GM18861 (cell line): ENCODE measurements around the gene TMBIM1.

Experiments
- ATAC-seq: cut with Tn5 transposase; IDR thresholded peaks from one replicate; pipeline ENCODE4 v1.9.1; 2021; ENCODE audit not compliant: unreplicated experiment

TMBIM1 gene

GRCh38 chr2:218293715-218294429, 1.6 kb upstream of the TMBIM1 start:
- ATAC-seq: no peak

- no peak for ATAC-seq
Measured at GRCh38 chr2:218291318-218292047, 820 bp downstream of the TMBIM1 start.

DNA sequence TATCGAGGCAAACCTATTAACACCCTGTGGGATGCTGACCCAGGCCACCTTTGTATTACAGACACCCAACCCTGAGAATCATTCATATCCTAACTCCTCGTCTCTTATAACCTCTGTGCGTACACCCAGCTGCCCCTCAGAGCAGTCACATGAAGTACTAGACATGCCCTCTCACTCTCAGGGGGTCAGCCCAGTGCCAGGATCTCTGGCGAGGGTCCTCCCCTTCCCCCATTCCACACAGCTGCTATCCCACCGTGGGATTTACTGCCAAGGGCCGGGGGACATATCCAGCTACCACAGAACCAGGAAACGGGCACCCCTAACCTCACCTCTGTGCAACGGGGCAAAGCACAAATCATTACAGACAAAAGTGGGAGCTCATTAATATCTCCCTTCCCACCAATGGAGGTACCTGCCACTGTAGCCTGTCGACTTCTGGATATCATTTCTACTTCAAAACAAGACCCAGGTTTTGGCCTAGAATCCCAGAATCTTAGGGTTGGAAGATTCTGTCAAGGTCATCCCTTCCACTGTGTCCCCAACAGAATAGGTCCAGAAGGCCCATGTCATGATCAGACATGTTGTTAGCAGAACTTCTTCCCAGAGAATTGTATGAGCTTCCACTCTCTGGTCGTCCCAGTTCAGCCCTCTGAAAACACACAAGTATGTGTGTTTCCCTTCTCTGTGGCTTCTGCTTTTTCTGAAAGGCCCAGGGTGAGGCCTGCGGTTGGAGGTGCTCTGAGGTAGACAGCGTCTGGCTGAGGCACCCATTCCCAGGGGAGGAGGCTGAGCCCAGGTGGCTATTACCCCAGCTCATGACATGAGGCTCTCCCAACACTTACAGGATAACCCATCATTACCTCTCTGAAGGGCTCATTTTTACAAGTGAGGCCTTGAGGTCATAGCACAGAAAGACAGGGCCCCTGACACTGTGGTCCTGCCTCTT, 1.7 kb downstream of the TMBIM1 start:
- peak; percentile 57 for ATAC-seq

DNA sequence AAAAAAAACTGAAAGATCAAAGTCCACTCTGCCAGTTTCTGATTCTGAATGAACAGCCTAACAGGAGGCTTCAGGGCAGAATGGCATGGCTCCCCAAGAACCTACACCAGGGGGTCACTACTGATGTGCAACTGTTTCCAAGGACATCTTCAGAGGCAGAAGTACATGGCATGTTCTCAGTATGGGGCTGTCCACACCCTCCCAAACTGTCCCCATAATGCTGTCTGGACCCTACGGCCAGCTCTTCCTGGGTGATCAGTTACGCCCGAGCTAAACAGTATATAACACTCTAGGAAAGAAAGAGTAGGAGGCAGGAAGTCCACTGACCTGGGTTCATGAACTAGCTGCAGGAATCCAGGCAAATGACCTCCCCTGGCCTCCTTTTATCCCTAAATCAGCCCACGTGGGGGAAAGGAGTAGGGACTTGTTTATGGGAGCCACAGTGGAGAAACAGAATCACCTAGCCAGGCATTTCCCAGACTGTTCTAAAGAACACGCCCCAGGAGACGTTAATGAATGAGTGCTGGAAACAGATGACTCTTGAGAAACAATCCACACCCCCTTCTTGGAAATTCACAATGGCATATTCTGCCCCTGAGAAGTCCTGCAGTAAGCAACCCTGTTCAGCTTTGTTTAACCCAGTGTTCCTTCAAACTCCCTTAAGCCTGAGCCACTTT, 2.5 kb downstream of the TMBIM1 start:
- ATAC-seq: no peak

GRCh38 chr2:218286570-218287459, 5.5 kb downstream of the TMBIM1 start:
- ATAC-seq: peak; percentile 46

GRCh38 chr2:218285604-218286003, 6.7 kb downstream of the TMBIM1 start:
- ATAC-seq: no peak

DNA sequence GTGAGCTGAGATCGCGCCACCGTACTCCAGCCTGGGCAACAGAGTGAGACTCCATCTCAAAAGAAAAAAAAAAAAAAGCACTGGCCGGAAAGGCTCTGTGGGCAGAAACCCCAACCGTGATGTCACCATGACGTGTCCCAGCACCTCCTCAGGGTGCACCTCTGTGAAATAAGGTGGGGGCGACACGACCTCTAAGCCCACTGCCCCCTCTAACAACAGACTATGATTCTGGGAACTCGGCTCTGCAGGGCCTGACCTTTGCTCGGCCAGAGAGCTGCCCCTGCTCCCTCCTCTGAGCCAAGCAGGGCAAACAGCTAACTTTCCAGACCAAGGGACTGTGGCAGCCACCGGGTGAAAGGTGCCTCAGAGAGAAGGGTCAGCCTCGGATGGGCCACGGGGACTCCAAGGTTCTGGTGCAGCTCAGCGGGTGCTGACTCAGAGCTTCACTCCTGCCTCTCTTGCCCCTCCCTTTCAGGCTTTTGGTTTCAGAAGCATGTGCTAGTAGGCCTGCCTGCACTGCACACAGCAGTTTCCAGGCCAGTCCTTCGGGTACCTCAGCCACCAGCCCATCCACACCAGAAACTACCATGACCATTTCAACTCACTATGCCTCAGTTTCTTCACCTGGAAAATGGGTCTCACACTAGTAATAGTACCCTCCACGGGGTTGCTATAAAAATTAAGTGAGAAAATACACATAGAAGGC, 8.0 kb downstream of the TMBIM1 start:
- no peak for ATAC-seq

GRCh38 chr2:218282173-218282991, 9.9 kb downstream of the TMBIM1 start:
- ATAC-seq: no peak

DNA sequence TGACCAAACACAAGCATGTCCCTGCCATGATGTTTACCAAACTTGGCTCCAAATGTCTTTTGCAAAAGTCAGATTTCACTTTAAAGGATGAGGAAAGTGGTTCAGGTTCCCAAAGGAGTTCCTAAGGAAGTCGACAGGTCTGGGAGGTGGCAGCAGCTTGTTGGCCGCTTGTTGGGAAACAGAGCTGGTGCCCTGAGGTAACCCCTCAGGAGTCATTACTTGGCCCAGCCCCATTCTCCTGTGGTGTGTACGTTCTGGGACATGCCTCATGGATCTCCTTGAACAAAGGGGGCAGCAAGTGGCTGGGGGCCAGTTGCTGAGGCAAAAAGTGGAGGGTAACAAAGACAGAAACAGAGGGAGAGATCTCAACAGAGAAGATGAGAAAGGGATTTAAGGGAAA, 10.9 kb downstream of the TMBIM1 start:
- no peak for ATAC-seq

DNA sequence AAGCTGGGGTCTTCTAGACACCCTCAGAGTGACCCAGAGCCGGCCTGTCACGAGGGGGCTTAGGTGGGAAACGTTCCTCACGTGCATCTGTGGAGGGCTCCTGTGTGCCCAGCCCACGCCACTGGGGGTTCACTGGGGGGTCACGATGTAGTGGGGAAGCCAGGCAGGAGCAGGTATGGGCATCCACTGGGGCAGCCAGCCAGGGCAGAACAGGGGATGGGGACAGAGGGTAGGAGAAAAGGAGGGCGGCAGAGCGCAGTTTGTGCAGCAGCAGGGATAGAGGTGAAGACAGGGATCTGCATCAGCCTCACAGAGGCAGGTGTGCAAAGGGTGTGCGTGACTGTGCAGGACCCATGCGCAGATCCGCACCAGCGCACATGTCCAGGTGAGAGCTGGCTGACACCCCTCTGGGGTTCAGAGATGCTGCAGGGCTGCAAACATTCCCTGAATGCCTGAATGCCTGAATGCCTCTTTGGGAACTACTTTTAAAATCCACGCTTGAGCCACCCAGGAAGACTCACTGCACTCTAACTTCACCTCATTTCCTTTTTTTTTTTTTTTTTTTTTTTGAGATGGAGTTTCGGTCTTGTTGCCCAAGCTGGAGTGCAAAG, 11.9 kb downstream of the TMBIM1 start:
- no peak for ATAC-seq

DNA sequence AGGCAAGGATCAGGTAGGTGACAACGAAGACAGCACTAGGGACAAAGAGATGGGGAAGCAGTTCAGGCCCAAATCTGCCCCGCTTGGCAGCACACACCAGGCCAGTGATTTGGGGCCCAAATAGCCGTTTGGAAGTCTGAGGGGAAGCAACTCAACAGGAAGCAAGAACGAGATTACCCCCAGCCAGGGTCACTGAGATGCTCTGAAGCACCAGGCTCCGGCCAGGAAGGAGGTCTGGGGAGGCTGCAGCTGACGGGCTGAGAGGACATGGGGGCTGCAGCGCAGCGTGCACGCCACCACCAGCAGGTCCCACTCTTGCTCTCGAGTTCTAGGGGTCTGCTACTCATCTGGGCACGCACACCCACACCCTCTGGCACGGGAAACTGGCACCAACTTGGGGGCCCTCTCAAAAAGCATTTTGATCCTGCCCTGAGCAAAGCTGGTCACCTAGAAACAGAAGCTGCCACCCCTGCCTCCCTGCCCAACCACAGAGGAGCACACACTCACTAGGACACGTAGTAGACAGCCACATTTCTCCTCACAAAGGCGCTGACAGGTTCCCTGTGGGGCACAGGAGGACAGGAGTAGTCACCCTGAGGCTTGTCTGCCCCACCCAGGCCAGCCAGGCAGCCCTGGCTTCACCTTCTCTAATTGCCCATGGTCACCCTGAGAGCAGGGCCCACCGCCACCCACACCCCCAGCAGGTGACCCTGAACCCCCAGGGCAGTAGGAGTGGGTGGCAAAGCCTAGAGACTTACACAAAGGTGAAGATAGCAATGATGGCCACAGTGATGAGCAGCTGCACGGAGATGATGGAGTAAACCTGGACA, 13.6 kb downstream of the TMBIM1 start:
- no peak for ATAC-seq

GRCh38 chr2:218277921-218278320, 14.4 kb downstream of the TMBIM1 start:
- ATAC-seq: no peak

GRCh38 chr2:218276986-218277755, 15.1 kb downstream of the TMBIM1 start:
- no peak for ATAC-seq

- ATAC-seq: no peak
Measured at GRCh38 chr2:218275371-218276072, 16.8 kb downstream of the TMBIM1 start.

DNA sequence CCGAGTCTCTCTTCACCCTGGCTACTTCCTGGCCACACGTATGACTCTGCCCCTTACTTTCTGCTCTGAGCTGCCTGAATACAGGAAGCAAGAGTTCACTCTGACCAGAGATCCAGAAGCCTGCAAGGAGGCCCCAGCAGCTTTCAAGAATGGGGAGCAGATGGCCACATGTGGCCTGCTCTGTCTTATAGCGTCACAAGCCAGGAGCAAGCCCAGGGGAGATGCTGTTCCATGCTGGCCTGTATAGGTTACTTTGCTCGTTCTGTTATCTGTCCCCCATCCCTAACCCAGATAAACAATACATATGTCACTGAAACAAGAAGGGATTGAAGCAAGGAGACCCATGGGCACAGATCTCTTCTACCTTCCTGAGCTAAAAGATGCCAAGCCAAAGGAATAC, 17.7 kb downstream of the TMBIM1 start:
- no peak for ATAC-seq

DNA sequence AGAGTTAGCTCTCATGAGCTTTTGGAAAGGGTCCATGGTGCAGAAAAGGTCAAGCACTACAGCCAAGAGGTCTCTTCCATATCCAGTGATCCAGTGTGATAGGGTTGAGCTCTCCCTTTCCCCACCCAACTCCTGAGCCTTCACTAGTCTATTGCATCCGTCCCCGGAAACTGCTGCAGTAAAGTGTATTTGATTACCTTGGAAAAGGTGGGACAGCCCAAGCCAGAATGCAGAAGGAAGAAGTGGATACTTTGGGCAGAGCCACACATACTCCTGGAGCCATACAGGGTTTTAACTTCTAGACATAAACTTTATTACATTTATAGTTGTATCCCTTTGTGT, 18.4 kb downstream of the TMBIM1 start:
- no peak for ATAC-seq
